HG02884 (cell line): ENCODE data around the gene CEP89.
"Not testable (repeated sequence)": the region's sequence is repeated elsewhere in the genome, so short reads cannot be mapped to it uniquely, and the experiment has no call there.

Experiments used
- ATAC-seq: cut with Tn5 transposase; IDR thresholded peaks from one replicate; pipeline ENCODE4 v1.9.1; 2021; ENCODE audit warnings: mild to moderate bottlenecking, moderate library complexity; ENCODE audit not compliant: unreplicated experiment

CEP89 gene

GRCh38 chr19:32971715-32972540 lies at the start of gene CEP89, which contains the start of gene FAAP24:
CEP89 (minus strand) TSS chr19:32971958; CDS start chr19:32971874, 84 bp downstream.
FAAP24 (plus strand) TSS chr19:32972242; CDS start chr19:32973197, 955 bp downstream.
- peak; percentile 100 for ATAC-seq

GRCh38 chr19:33010891-33011290 lies 39.1 kb upstream of the CEP89 start:
- ATAC-seq, result not testable (repeated sequence)

- ATAC-seq, result no peak
These were observed 37.0 kb upstream of the CEP89 start for GRCh38 chr19:33008738-33009137.

- ATAC-seq, result no peak
These were observed 33.7 kb upstream of the CEP89 start for GRCh38 chr19:33005440-33005839.

- ATAC-seq, result not testable (repeated sequence)
These were observed 31.8 kb upstream of the CEP89 start for GRCh38 chr19:33003424-33004024.

GRCh38 chr19:33002126-33002865 lies 30.5 kb upstream of the CEP89 start:
- not testable (repeated sequence) for ATAC-seq

- ATAC-seq, result no peak
These were observed 29.2 kb upstream of the CEP89 start for GRCh38 chr19:33000910-33001309.

GRCh38 chr19:33000510-33000909 lies 28.8 kb upstream of the CEP89 start:
- ATAC-seq, result no peak

- ATAC-seq, result no peak
These were observed 27.0 kb upstream of the CEP89 start for GRCh38 chr19:32998722-32999121.

- ATAC-seq, result no peak
These were observed 26.1 kb upstream of the CEP89 start for GRCh38 chr19:32997716-32998355.

- ATAC-seq, result not testable (repeated sequence)
These were observed 25.3 kb upstream of the CEP89 start for GRCh38 chr19:32997061-32997464.

- not testable (repeated sequence) for ATAC-seq
These were observed 24.2 kb upstream of the CEP89 start for GRCh38 chr19:32995966-32996365.

- ATAC-seq, result no peak
These were observed 17.0 kb upstream of the CEP89 start for GRCh38 chr19:32988724-32989123.

- ATAC-seq, result not testable (repeated sequence)
These were observed 16.5 kb upstream of the CEP89 start for GRCh38 chr19:32988254-32988653.

GRCh38 chr19:32982488-32982887 lies 10.7 kb upstream of the CEP89 start:
- ATAC-seq, result not testable (repeated sequence)

- ATAC-seq, result not testable (repeated sequence)
These were observed 8.0 kb upstream of the CEP89 start for GRCh38 chr19:32979807-32980206.

GRCh38 chr19:32977813-32978212 lies 6.1 kb upstream of the CEP89 start:
- ATAC-seq, result not testable (repeated sequence)

- ATAC-seq, result no peak
These were observed 5.5 kb upstream of the CEP89 start for GRCh38 chr19:32977280-32977679.

GRCh38 chr19:32976223-32976805 lies 4.6 kb upstream of the CEP89 start:
- ATAC-seq, result no peak

GRCh38 chr19:32971012-32971595 lies 654 bp downstream of the CEP89 start:
- no peak for ATAC-seq
